ENCODE measurements around the gene RP9.

Gene RP9

GRCh38 chr7:33111614-33112013 lies 2.4 kb upstream of the RP9 start:
- ChIA-PET POLR2A (no interaction called here), CTCF (interaction anchor here (0.6 to 0.7 kb wide), 2 partner anchors 14 to 384 kb away, joined by 6 read pairs; no protein-coding TSS in a partner anchor)
- Histone ChIP-seq H3K36me3 (ENCODE audit: control insufficient read depth in 2 of 2, insufficient read depth in 1 of 2, low read length in 2 of 2) (no peaks in the 10 kb centered on the region), H3K27ac (ENCODE audit: extremely low read depth, low read depth, low read length) (no peak overlapping the region), H3K9me3 (ENCODE audit: control insufficient read depth, insufficient read depth, low read depth, low read length) (no peaks in the 10 kb centered on the region), H3K4me3 (ENCODE audit: low read depth, low read length) (no peak overlapping the region), H3K4me1 (ENCODE audit: control insufficient read depth, insufficient read depth, low read length) (peaks cover 10% of the 10 kb centered on the region)
- TF ChIP-seq WT1 (tag by site-specific recombination; IDR thresholded peaks at IDR 0.05) (no peak), ZNF138 (tag by site-specific recombination; IDR thresholded peaks at IDR 0.05; ENCODE audit: borderline replicate concordance) (no peak), ZFP37 (tag by site-specific recombination; IDR thresholded peaks at IDR 0.05) (no peak), ZSCAN16 (tag by site-specific recombination; IDR thresholded peaks at IDR 0.05) (no peak), ZNF571 (tag by site-specific recombination; IDR thresholded peaks at IDR 0.05) (no peak), ZNF843 (tag by site-specific recombination; IDR thresholded peaks at IDR 0.05) (no peak), AEBP2 (tag by site-specific recombination; IDR thresholded peaks at IDR 0.05; ENCODE audit: borderline replicate concordance) (no peak), ZNF629 (tag by site-specific recombination; IDR thresholded peaks at IDR 0.05) (no peak), ZNF391 (tag by site-specific recombination; IDR thresholded peaks at IDR 0.05; ENCODE audit: borderline replicate concordance, low read depth) (no peak), ZXDB (tag by site-specific recombination; IDR thresholded peaks at IDR 0.05) (no peak), ZNF311 (tag by site-specific recombination; IDR thresholded peaks at IDR 0.05; ENCODE audit: borderline replicate concordance) (no peak), BCL11A (tag by site-specific recombination; IDR thresholded peaks at IDR 0.05; ENCODE audit: low read depth) (no peak), ZNF623 (tag by site-specific recombination; IDR thresholded peaks at IDR 0.05) (no peak), ZNF514 (tag by site-specific recombination; IDR thresholded peaks at IDR 0.05) (no peak), ZNF112 (tag by site-specific recombination; IDR thresholded peaks at IDR 0.05) (no peak), ZSCAN18 (tag by site-specific recombination; IDR thresholded peaks at IDR 0.05) (no peak), KLF7 (tag by site-specific recombination; IDR thresholded peaks at IDR 0.05; ENCODE audit: borderline replicate concordance) (no peak), ZNF473 (tag by site-specific recombination; IDR thresholded peaks at IDR 0.05) (no peak), ZNF155 (tag by site-specific recombination; IDR thresholded peaks at IDR 0.05) (no peak)

GRCh38 chr7:33109758-33110238 lies 594 bp upstream of the RP9 start:
- peaks cover 10% of the 10 kb centered on the region for H3K4me1 ChIP-seq (ENCODE audit: control insufficient read depth, insufficient read depth, low read length)
- peak; percentile 86 for TF ChIP-seq SP7 (tag by site-specific recombination; IDR thresholded peaks at IDR 0.05)
- peak; percentile 63; the same call in 1 of the 2 replicates for TF ChIP-seq KLF16 (tag by site-specific recombination; IDR thresholded peaks at IDR 0.05)
- TF ChIP-seq ZNF335 (tag by site-specific recombination; conservative IDR thresholded peaks at IDR 0.05), result peak; percentile 97
- no peak for TF ChIP-seq ZNF776 (tag by site-specific recombination; IDR thresholded peaks at IDR 0.05; ENCODE audit: borderline replicate concordance)
- TF ChIP-seq ZNF366 (tag by site-specific recombination; conservative IDR thresholded peaks at IDR 0.05), result 0 out of 2 replicates have a peak, but pooled peaks have one; percentile 21
- peak; percentile 45; the same call in 1 of the 2 replicates for TF ChIP-seq ZBTB8A (tag by site-specific recombination; IDR thresholded peaks at IDR 0.05)
- no peak for TF ChIP-seq HOXD13 (CRISPR knock-in tag; IDR thresholded peaks at IDR 0.05; ENCODE audit: borderline replicate concordance)
- peak; percentile 2 for TF ChIP-seq ZBTB20 (tag by site-specific recombination; IDR thresholded peaks at IDR 0.05)
- no peak for TF ChIP-seq ZNF664 (tag by site-specific recombination; IDR thresholded peaks at IDR 0.05)
- no peak for TF ChIP-seq ZNF157 (tag by site-specific recombination; IDR thresholded peaks at IDR 0.05)
- TF ChIP-seq ZNF2 (tag by site-specific recombination; IDR thresholded peaks at IDR 0.05), result 0 out of 2 replicates have a peak, but pooled peaks have one; percentile 43
- TF ChIP-seq ZNF768 (tag by site-specific recombination; IDR thresholded peaks at IDR 0.05), result no peak
- peak; percentile 95 for TF ChIP-seq ATF2 (tag by site-specific recombination; IDR thresholded peaks at IDR 0.05; ENCODE audit: low read depth)
- TF ChIP-seq ZNF629 (tag by site-specific recombination; IDR thresholded peaks at IDR 0.05), result peak; percentile 76
- no peak for TF ChIP-seq ZNF701 (tag by site-specific recombination; IDR thresholded peaks at IDR 0.05)
- TF ChIP-seq ZNF792 (tag by site-specific recombination; IDR thresholded peaks at IDR 0.05), result 0 out of 2 replicates have a peak, but pooled peaks have one; percentile 33

More at GRCh38 chr7:33109758-33110238, 594 bp upstream of the RP9 start:
- Histone ChIP-seq H3K9me3 (ENCODE audit: control insufficient read depth, insufficient read depth, low read depth, low read length) (no peaks in the 10 kb centered on the region), H3K4me3 (ENCODE audit: low read depth, low read length) (peak overlapping the region; percentile 93), H3K36me3 (ENCODE audit: control insufficient read depth in 2 of 2, insufficient read depth in 1 of 2, low read length in 2 of 2) (no peaks in the 10 kb centered on the region; a peak in 1 of 3 replicates), H3K27ac (ENCODE audit: extremely low read depth, low read depth, low read length) (peak overlapping the region; percentile 91; the same call in 1 of the 2 replicates)
- ChIA-PET POLR2A (interaction anchor here (0.7 to 2.5 kb wide), 3 partner anchors 32 to 1156 kb away, joined by 3 to 17 read pairs (median 3); partner anchors contain the start of gene NT5C3A), CTCF (interaction anchor here (0.5 to 3.7 kb wide), 12 partner anchors 50 to 1711 kb away, joined by 3 to 22 read pairs (median 3); no protein-coding TSS in a partner anchor)

All from HEK293 (cell line).